ENCODE results near the gene NEK4.

Gene NEK4

GRCh38 chr3:52783211-52783555 is 12.4 kb upstream of the NEK4 start:
- Histone ChIP-seq H3K9me2 (replicated peaks; ENCODE audit: insufficient read depth, low read length) (no peaks in the 10 kb centered on the region), H3K4me2 (ENCODE audit: low read depth, low read length) (no peak overlapping the region), H3K36me3 (replicated peaks; ENCODE audit: insufficient read depth, low read length) (no peaks in the 10 kb centered on the region), H3K4me1 (ENCODE audit: low read length) (no peaks in the 10 kb centered on the region), H3K4me3 (ENCODE audit: low read length) (no peak overlapping the region), H2AFZ (ENCODE audit: low read length) (no peak overlapping the region), H3K27ac (ENCODE audit: low read length) (no peak overlapping the region), H4K20me1 (ENCODE audit: insufficient read depth, low read length) (no peaks in the 10 kb centered on the region), H3K9ac (ENCODE audit: low read length) (no peak overlapping the region), H3F3A (ENCODE audit: insufficient read depth, low read length) (no peaks in the 10 kb centered on the region), H3K79me2 (ENCODE audit: low read length) (no peaks in the 10 kb centered on the region), H3K9me3 (replicated peaks; ENCODE audit: insufficient read depth, low read length) (no peaks in the 10 kb centered on the region), H3K27me3 (replicated peaks; ENCODE audit: insufficient read depth, low read length) (no peaks in the 10 kb centered on the region)
- DNase-seq: no peak
- TF ChIP-seq EZH2phosphoT487 (IDR thresholded peaks at IDR 0.05; ENCODE audit: low read length) (no peak), CTCF (IDR thresholded peaks at IDR 0.05; ENCODE audit: low read length) (no peak), EZH2 (optimal IDR thresholded peaks at IDR 0.05; ENCODE audit: low read depth, low read length) (no peak)

- no peaks in the 10 kb centered on the region for H3K4me1 ChIP-seq (ENCODE audit: low read length)
- H3K9me2 ChIP-seq (replicated peaks; ENCODE audit: insufficient read depth, low read length): no peaks in the 10 kb centered on the region
- DNase-seq: no peak
- H3K36me3 ChIP-seq (replicated peaks; ENCODE audit: insufficient read depth, low read length): no peaks in the 10 kb centered on the region
- no peak overlapping the region for H3K27ac ChIP-seq (ENCODE audit: low read length)
- H3K9me3 ChIP-seq (replicated peaks; ENCODE audit: insufficient read depth, low read length): no peaks in the 10 kb centered on the region
- no peak overlapping the region for H3K4me2 ChIP-seq (ENCODE audit: low read depth, low read length)
- no peak overlapping the region for H3K4me3 ChIP-seq (ENCODE audit: low read length)
- TF ChIP-seq EZH2 (optimal IDR thresholded peaks at IDR 0.05; ENCODE audit: low read depth, low read length): no peak
- TF ChIP-seq EZH2phosphoT487 (IDR thresholded peaks at IDR 0.05; ENCODE audit: low read length): no peak
- no peak for TF ChIP-seq CTCF (IDR thresholded peaks at IDR 0.05; ENCODE audit: low read length)
- H3K27me3 ChIP-seq (replicated peaks; ENCODE audit: insufficient read depth, low read length): no peaks in the 10 kb centered on the region
- H3K9ac ChIP-seq (ENCODE audit: low read length): no peak overlapping the region
- H3F3A ChIP-seq (ENCODE audit: insufficient read depth, low read length): no peaks in the 10 kb centered on the region
- H4K20me1 ChIP-seq (ENCODE audit: insufficient read depth, low read length): no peaks in the 10 kb centered on the region
- no peak overlapping the region for H2AFZ ChIP-seq (ENCODE audit: low read length)
- no peaks in the 10 kb centered on the region for H3K79me2 ChIP-seq (ENCODE audit: low read length)
These were observed 11.9 kb upstream of the NEK4 start for GRCh38 chr3:52782412-52783210.

- no peaks in the 10 kb centered on the region for H3K36me3 ChIP-seq (replicated peaks; ENCODE audit: insufficient read depth, low read length)
- no peak overlapping the region for H3K4me2 ChIP-seq (ENCODE audit: low read depth, low read length)
- H3K27ac ChIP-seq (ENCODE audit: low read length): no peak overlapping the region
- TF ChIP-seq EZH2phosphoT487 (IDR thresholded peaks at IDR 0.05; ENCODE audit: low read length) (no peak), EZH2 (optimal IDR thresholded peaks at IDR 0.05; ENCODE audit: low read depth, low read length) (no peak), CTCF (IDR thresholded peaks at IDR 0.05; ENCODE audit: low read length) (no peak)
- H4K20me1 ChIP-seq (ENCODE audit: insufficient read depth, low read length): no peaks in the 10 kb centered on the region
- no peaks in the 10 kb centered on the region for H3K4me1 ChIP-seq (ENCODE audit: low read length)
- no peak for DNase-seq
- H3K9ac ChIP-seq (ENCODE audit: low read length): no peak overlapping the region
- H3K9me3 ChIP-seq (replicated peaks; ENCODE audit: insufficient read depth, low read length): no peaks in the 10 kb centered on the region
- no peaks in the 10 kb centered on the region for H3K79me2 ChIP-seq (ENCODE audit: low read length)
- H3K4me3 ChIP-seq (ENCODE audit: low read length): no peak overlapping the region
- no peaks in the 10 kb centered on the region for H3F3A ChIP-seq (ENCODE audit: insufficient read depth, low read length)
- H2AFZ ChIP-seq (ENCODE audit: low read length): no peak overlapping the region
- no peaks in the 10 kb centered on the region for H3K27me3 ChIP-seq (replicated peaks; ENCODE audit: insufficient read depth, low read length)
- H3K9me2 ChIP-seq (replicated peaks; ENCODE audit: insufficient read depth, low read length): no peaks in the 10 kb centered on the region
These were observed 11.0 kb upstream of the NEK4 start for GRCh38 chr3:52781741-52782140.

Data from MM.1S (cell line).